OCI-LY1 (cell line): ENCODE measurements around the gene ADAMTS17.
"Not testable (repeated sequence)": the region's sequence is repeated elsewhere in the genome, so short reads cannot be mapped to it uniquely, and the experiment has no call there.

Source experiments
- H2AFZ ChIP-seq: fragments of 200-600 bp; sonication (generic), shearing (Covaris generic); 2 replicates; pipeline ENCODE4 v1.6.0; 2014; ENCODE audit warnings: antibody characterized with exemption, mild to moderate bottlenecking, low read length
- H3F3A ChIP-seq: fragments of 200-600 bp; sonication (generic), shearing (Covaris generic); 2 replicates; pipeline ENCODE4 v1.6.0; 2014; ENCODE audit warnings: mild to moderate bottlenecking, antibody characterized with exemption, low read length, moderate library complexity; ENCODE audit not compliant: insufficient read depth
- H3K27ac ChIP-seq: fragments of 200-600 bp; sonication (generic); 2 replicates; pipeline ENCODE4 v1.5.1; 2014; ENCODE audit warnings: low read length, mixed run types, mild to moderate bottlenecking, low read depth; ENCODE audit not compliant: poor library complexity, severe bottlenecking
- H3K27me3 ChIP-seq: fragments of 200-600 bp; sonication (generic); 2 replicates; pipeline ENCODE4 v1.6.0; 2014; ENCODE audit warnings: antibody characterized with exemption, mild to moderate bottlenecking, low read length, moderate library complexity; ENCODE audit not compliant: insufficient read depth
- H3K36me3 ChIP-seq: fragments of 200-600 bp; sonication (generic); 2 replicates; pipeline ENCODE4 v1.6.1; 2014; ENCODE audit warnings: mild to moderate bottlenecking, antibody characterized with exemption, low read length, moderate library complexity, mixed read lengths; ENCODE audit not compliant: insufficient read depth
- H3K4me1 ChIP-seq: fragments of 200-600 bp; sonication (generic); 2 replicates; pipeline ENCODE4 v1.5.1; 2014; ENCODE audit warnings: mild to moderate bottlenecking, low read length, moderate library complexity; ENCODE audit not compliant: insufficient read depth, severe bottlenecking
- H3K4me2 ChIP-seq: fragments of 200-600 bp; sonication (generic), shearing (Covaris generic); 2 replicates; pipeline ENCODE4 v1.6.1; 2014; ENCODE audit warnings: low read length
- H3K4me3 ChIP-seq: fragments of 200-600 bp; sonication (generic); 2 replicates; pipeline ENCODE4 v1.5.1; 2014; ENCODE audit warnings: low read length, low read depth, mild to moderate bottlenecking, mixed read lengths; ENCODE audit not compliant: poor library complexity, severe bottlenecking
- H3K79me2 ChIP-seq: fragments of 200-600 bp; shearing (Covaris generic); 2 replicates; pipeline ENCODE4 v1.6.1; 2016; ENCODE audit warnings: mixed run types, low read length, mixed read lengths; ENCODE audit not compliant: insufficient read depth
- H3K9ac ChIP-seq: fragments of 200-600 bp; sonication (generic), shearing (Covaris generic); 2 replicates; pipeline ENCODE4 v1.6.1; 2014; ENCODE audit warnings: mild to moderate bottlenecking, low read length, mixed read lengths
- H3K9me2 ChIP-seq: fragments of 200-600 bp; sonication (generic), shearing (Covaris generic); 2 replicates; pipeline ENCODE4 v1.6.1; 2014; ENCODE audit warnings: low read depth, mild to moderate bottlenecking, low read length, mixed read lengths
- H3K9me3 ChIP-seq: fragments of 200-600 bp; shearing (Covaris generic); 2 replicates; pipeline ENCODE4 v1.6.1; 2014; ENCODE audit warnings: low read length, mixed read lengths
- H4K20me1 ChIP-seq: fragments of 200-600 bp; sonication (generic), shearing (Covaris generic); 2 replicates; pipeline ENCODE4 v1.6.0; 2016; ENCODE audit warnings: mild to moderate bottlenecking, low read length; ENCODE audit not compliant: insufficient read depth
- CTCF ChIP-seq: fragments of 200-600 bp; sonication (generic), shearing (Covaris generic); IDR thresholded peaks from 2 replicates; pipeline ENCODE4 v1.5.1; 2017; ENCODE audit warnings: mild to moderate bottlenecking, antibody characterized with exemption, low read length, moderate library complexity, mixed read lengths
- EZH2 ChIP-seq: fragments of 200-600 bp; sonication (generic), shearing (Covaris generic); IDR thresholded peaks from 2 replicates; pipeline ENCODE4 v1.8.0; 2017; ENCODE audit warnings: borderline replicate concordance, mixed run types, mild to moderate bottlenecking, antibody characterized with exemption, low read length, moderate library complexity, mixed read lengths

ADAMTS17 gene

GRCh38 chr15:99981839-99982658 lies 359.7 kb downstream of the ADAMTS17 start:
- no peak for TF ChIP-seq CTCF
- no peak for TF ChIP-seq EZH2
- H3K4me1 ChIP-seq, result no peaks in the 10 kb centered on the region
- no peaks in the 10 kb centered on the region for H3F3A ChIP-seq
- no peak overlapping the region for H3K4me3 ChIP-seq
- no peaks in the 10 kb centered on the region for H3K36me3 ChIP-seq
- no peak overlapping the region for H3K9ac ChIP-seq
- H2AFZ ChIP-seq, result no peak overlapping the region
- 0 out of 2 replicates have a peak, but pooled peaks cover 5% of the 10 kb centered on the region for H3K27me3 ChIP-seq
- H3K79me2 ChIP-seq, result no peaks in the 10 kb centered on the region
- H3K9me3 ChIP-seq, result no peaks in the 10 kb centered on the region
- no peak overlapping the region for H3K27ac ChIP-seq
- no peaks in the 10 kb centered on the region for H4K20me1 ChIP-seq
- no peak overlapping the region for H3K4me2 ChIP-seq
- no peaks in the 10 kb centered on the region for H3K9me2 ChIP-seq

- H3K4me1 ChIP-seq, result no peaks in the 10 kb centered on the region
- H3F3A ChIP-seq, result no peaks in the 10 kb centered on the region
- H3K27ac ChIP-seq, result no peak overlapping the region
- H3K36me3 ChIP-seq, result no peaks in the 10 kb centered on the region
- no peak overlapping the region for H3K4me3 ChIP-seq
- no peaks in the 10 kb centered on the region for H3K9me3 ChIP-seq
- H3K27me3 ChIP-seq, result 0 out of 2 replicates have a peak, but pooled peaks cover 5% of the 10 kb centered on the region
- H3K4me2 ChIP-seq, result no peak overlapping the region
- no peaks in the 10 kb centered on the region for H3K79me2 ChIP-seq
- no peak overlapping the region for H2AFZ ChIP-seq
- H4K20me1 ChIP-seq, result no peaks in the 10 kb centered on the region
- peak; percentile 48 for TF ChIP-seq CTCF
- TF ChIP-seq EZH2, result no peak
- H3K9ac ChIP-seq, result no peak overlapping the region
- H3K9me2 ChIP-seq, result no peaks in the 10 kb centered on the region
Measured at GRCh38 chr15:99981191-99981647, 360.6 kb downstream of the ADAMTS17 start.

GRCh38 chr15:99980752-99981151 lies 361.0 kb downstream of the ADAMTS17 start:
- Histone ChIP-seq H2AFZ (no peak overlapping the region), H3K9me3 (no peaks in the 10 kb centered on the region), H3K36me3 (no peaks in the 10 kb centered on the region), H3K4me2 (no peak overlapping the region), H3F3A (no peaks in the 10 kb centered on the region), H3K27me3 (0 out of 2 replicates have a peak, but pooled peaks cover 2% of the 10 kb centered on the region), H3K79me2 (no peaks in the 10 kb centered on the region), H3K4me1 (no peaks in the 10 kb centered on the region), H3K9ac (no peak overlapping the region), H3K27ac (no peak overlapping the region), H4K20me1 (no peaks in the 10 kb centered on the region), H3K9me2 (no peaks in the 10 kb centered on the region), H3K4me3 (no peak overlapping the region)
- TF ChIP-seq CTCF (no peak), EZH2 (no peak)

GRCh38 chr15:99979886-99980285 lies 361.9 kb downstream of the ADAMTS17 start:
- H3K4me3 ChIP-seq, H3F3A ChIP-seq, H3K79me2 ChIP-seq, H4K20me1 ChIP-seq, H2AFZ ChIP-seq, H3K4me2 ChIP-seq, H3K9me2 ChIP-seq, H3K27ac ChIP-seq, H3K27me3 ChIP-seq, H3K9ac ChIP-seq, H3K4me1 ChIP-seq, H3K9me3 ChIP-seq, H3K36me3 ChIP-seq: not testable (repeated sequence)
